ENCODE measurements around the gene PPP1CC.

GRCh38 chr12:110702081-110702480, 40.6 kb downstream of the PPP1CC start:
- no peak for TF ChIP-seq CTCF (IDR thresholded peaks at IDR 0.05)
- no peak for TF ChIP-seq POLR2A (IDR thresholded peaks at IDR 0.05)
- TF ChIP-seq POLR2AphosphoS5 (IDR thresholded peaks at IDR 0.05), result no peak
